Transverse colon (tissue), 4 donors: Measurements from ENCODE around the gene KCNG1. TPM values are rescaled to one million over a fixed set of nuclear protein-coding genes. Genes with fewer than 3 reads are reported as not detected.

Experiments used
- DNase-seq: peaks from one replicate; pipeline ENCODE4 v3.0.0-alpha.2; 2019
- H3K27ac ChIP-seq, 4 donors: fragments of 200-600 bp; sonication (generic); 2 replicates each; pipeline ENCODE4 v1.5.1; 2016 to 2018; ENCODE audit warnings: inconsistent platforms in 4 of 4
- H3K27me3 ChIP-seq: fragments of 200-600 bp; sonication (generic); 2 replicates; pipeline ENCODE4 v1.5.1; 2017; ENCODE audit warnings: inconsistent platforms
- H3K36me3 ChIP-seq, 4 donors: fragments of 200-600 bp; sonication (generic); 2 replicates each; pipeline ENCODE4 v1.5.1; 2017 to 2019; ENCODE audit warnings: inconsistent platforms in 4 of 4
- H3K4me1 ChIP-seq, 4 donors: fragments of 200-600 bp; sonication (generic); 2 replicates each; pipeline ENCODE4 v1.5.1; 2017 to 2020; ENCODE audit warnings: inconsistent platforms in 4 of 4
- H3K4me3 ChIP-seq, 4 donors: fragments of 200-600 bp; sonication (generic); 1 replicate in 1 of 4; 2 replicates in 3 of 4; pipeline versions ENCODE4 v1.5.1 to v1.6.1; 2017 to 2019; ENCODE audit warnings: inconsistent platforms in 4 of 4
- H3K9me3 ChIP-seq, 2 donors: fragments of 200-600 bp; sonication (generic); 2 replicates each; pipeline ENCODE4 v1.5.1; 2017 to 2019; ENCODE audit warnings: inconsistent platforms in 2 of 2
- CTCF ChIP-seq, 5 experiments: fragments of 200-600 bp in 3 of 5; fragments of 450-650 bp in 2 of 5; sonication (generic) in 3 of 5; IDR thresholded peaks; 1 replicate in 2 of 5; 2 replicates in 3 of 5; pipeline ENCODE4 v1.5.1; 2016 to 2017; ENCODE audit warnings: antibody characterized with exemption in 5 of 5, inconsistent platforms in 3 of 5, mild to moderate bottlenecking in 2 of 5, moderate library complexity in 1 of 5
- EP300 ChIP-seq: sonication (generic); formaldehyde crosslinking; IDR thresholded peaks from one replicate; pipeline ENCODE4 v1.6.1; 2017; ENCODE audit warnings: antibody characterized with exemption, low read depth
- POLR2A ChIP-seq: fragments of 450-650 bp; IDR thresholded peaks from one replicate; pipeline ENCODE4 v1.6.1; 2016; ENCODE audit warnings: antibody characterized with exemption, mild to moderate bottlenecking, moderate library complexity
- POLR2AphosphoS5 ChIP-seq, 3 donors: sonication (generic); formaldehyde crosslinking; IDR thresholded peaks; one replicate each; pipeline ENCODE4 v1.6.1; 2016; ENCODE audit warnings: antibody characterized with exemption in 3 of 3
- WGBS, 2 donors: methylation state at CpG; one replicate each; pipeline ENCODE4 v1.1.5; 2018; ENCODE audit warnings: low coverage in 1 of 2; 5-methylcytosine and 5-hydroxymethylcytosine counted together
- in situ Hi-C, 4 donors: fragments of 200-750 bp; cut with MboI; loops; one replicate each; pipeline versions ENCODE4 v1.15.0 to v1.15.1; 2017; ENCODE audit warnings: low sequenced_read_pairs in 3 of 4, low pct_ligation_motif_present in 1 of 4, low pct_unique_long_range_greater_than_20kb in 1 of 4
- intact Hi-C: fragments of 100-400 bp; cut with DNase I; formaldehyde crosslinking; loops from one replicate; pipeline ENCODE4 v1.15.1; 2023; ENCODE audit warnings: low total_unique reads
- total RNA-seq, 4 donors: library from RNA; depleted of rRNA; stranded (reverse); fragments of >200 nt; gene quantifications; one replicate each; pipeline ENCODE4 v1.1.0, GENCODE V29; 2016

Gene KCNG1
- total RNA-seq, 4 donors from 2014 or later = 3.8 to 36.3 (median 8.9) TPM

GRCh38 chr20:51059862-51060261, 37.0 kb upstream of the KCNG1 start:
- in situ Hi-C loops (no loop called here), intact Hi-C loops (no loop called here)
- no peak overlapping the region for H3K27ac ChIP-seq
- WGBS, 2 donors = 33 to 47% methylated on average over 1 of the region's 1 CpG
- no peak for DNase-seq
- TF ChIP-seq POLR2AphosphoS5 (IDR thresholded peaks at IDR 0.05) = no peak
- no peak for TF ChIP-seq EP300
- no peak for TF ChIP-seq POLR2A
- TF ChIP-seq CTCF (IDR thresholded peaks at IDR 0.05) = no peak
- no peaks in the 10 kb centered on the region for H3K36me3 ChIP-seq
- no peaks in the 10 kb centered on the region for H3K4me1 ChIP-seq
- no peak overlapping the region for H3K4me3 ChIP-seq
- peaks cover 26% of the 10 kb centered on the region for H3K27me3 ChIP-seq
- H3K9me3 ChIP-seq = no peaks in the 10 kb centered on the region

- TF ChIP-seq POLR2A (no peak), EP300 (no peak), CTCF (IDR thresholded peaks at IDR 0.05) (no peak)
- H3K27me3 ChIP-seq = peaks cover 26% of the 10 kb centered on the region
- H3K36me3 ChIP-seq = no peaks in the 10 kb centered on the region
- intact Hi-C loops = no loop called here
- DNase-seq = no peak
- in situ Hi-C loops = no loop called here
- H3K9me3 ChIP-seq = no peaks in the 10 kb centered on the region
- H3K4me3 ChIP-seq = no peak overlapping the region
- no peak overlapping the region for H3K27ac ChIP-seq
- no peaks in the 10 kb centered on the region for H3K4me1 ChIP-seq
- WGBS, 2 donors = 46 to 57% methylated on average over 9 of the region's 9 CpGs
Observed at GRCh38 chr20:51058017-51058416, 35.1 kb upstream of the KCNG1 start.

GRCh38 chr20:51054233-51054632, 31.3 kb upstream of the KCNG1 start:
- no peak for DNase-seq
- Histone ChIP-seq H3K4me1 (no peaks in the 10 kb centered on the region), H3K4me3 (no peak overlapping the region), H3K9me3 (no peaks in the 10 kb centered on the region), H3K27me3 (peaks cover 43% of the 10 kb centered on the region), H3K36me3 (no peaks in the 10 kb centered on the region), H3K27ac (no peak overlapping the region)
- TF ChIP-seq POLR2A (no peak), POLR2AphosphoS5 (IDR thresholded peaks at IDR 0.05) (no peak), CTCF (IDR thresholded peaks at IDR 0.05) (no peak), EP300 (no peak)
- intact Hi-C loops = no loop called here
- in situ Hi-C loops = no loop called here
- 60 to 67% methylated on average over 1 to 11 of the region's 11 CpGs for WGBS, 2 donors

- intact Hi-C loops (no loop called here), in situ Hi-C loops (no loop called here)
- Histone ChIP-seq H3K27ac (no peak overlapping the region), H3K27me3 (peaks cover 25% of the 10 kb centered on the region), H3K4me3 (no peak overlapping the region), H3K9me3 (no peaks in the 10 kb centered on the region), H3K36me3 (no peaks in the 10 kb centered on the region), H3K4me1 (no peaks in the 10 kb centered on the region)
- no peak for TF ChIP-seq POLR2A
- TF ChIP-seq EP300 = no peak
- no peak for TF ChIP-seq CTCF (IDR thresholded peaks at IDR 0.05)
- TF ChIP-seq POLR2AphosphoS5 (IDR thresholded peaks at IDR 0.05) = no peak
- DNase-seq = no peak
- 39 to 50% methylated on average over 5 to 8 of the region's 8 CpGs for WGBS, 2 donors
Observed at GRCh38 chr20:51050531-51051075, 27.7 kb upstream of the KCNG1 start.
